Measurements from ENCODE around the gene YIF1B.

The YIF1B gene

DNA sequence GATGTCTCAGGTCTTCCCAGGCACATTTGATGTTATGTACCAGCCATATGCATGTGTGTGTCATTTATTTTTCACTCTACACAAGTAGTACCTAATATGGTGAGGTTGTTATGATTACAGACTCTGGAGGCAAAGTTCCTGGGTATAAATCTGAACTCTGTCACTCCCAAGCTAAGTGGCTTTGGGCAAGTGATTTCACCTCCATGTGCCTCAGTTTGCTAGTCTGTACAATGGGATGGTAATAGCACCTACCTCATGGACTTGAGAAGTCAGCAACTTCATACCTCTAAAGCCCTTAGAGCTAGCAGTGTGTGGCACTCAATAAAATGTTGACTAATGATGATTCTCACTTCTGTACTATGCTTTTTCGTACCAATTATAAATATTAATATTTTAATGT, 16.0 kb upstream of the YIF1B start:
- no peak for DNase-seq

DNA sequence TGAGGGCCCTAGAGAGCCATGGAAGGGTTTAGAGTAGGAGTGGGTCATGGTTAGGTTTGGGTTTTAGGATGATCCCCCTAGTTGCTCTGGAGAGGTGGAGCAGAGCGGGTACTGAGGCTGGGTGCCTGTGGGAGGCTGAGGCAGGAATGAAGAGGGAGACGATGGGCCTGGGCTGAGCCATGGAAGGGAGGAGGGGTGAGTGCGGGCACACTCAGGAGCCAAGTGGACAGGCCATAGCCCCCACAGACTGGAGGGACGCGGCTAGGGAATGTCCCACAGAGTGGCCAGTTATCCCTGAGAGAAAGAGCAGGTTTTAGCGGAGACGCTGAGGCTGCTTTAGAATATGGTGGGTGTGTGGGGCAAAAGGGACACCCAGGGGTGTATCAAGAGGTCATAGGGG, 13.9 kb upstream of the YIF1B start:
- no peak for DNase-seq

DNA sequence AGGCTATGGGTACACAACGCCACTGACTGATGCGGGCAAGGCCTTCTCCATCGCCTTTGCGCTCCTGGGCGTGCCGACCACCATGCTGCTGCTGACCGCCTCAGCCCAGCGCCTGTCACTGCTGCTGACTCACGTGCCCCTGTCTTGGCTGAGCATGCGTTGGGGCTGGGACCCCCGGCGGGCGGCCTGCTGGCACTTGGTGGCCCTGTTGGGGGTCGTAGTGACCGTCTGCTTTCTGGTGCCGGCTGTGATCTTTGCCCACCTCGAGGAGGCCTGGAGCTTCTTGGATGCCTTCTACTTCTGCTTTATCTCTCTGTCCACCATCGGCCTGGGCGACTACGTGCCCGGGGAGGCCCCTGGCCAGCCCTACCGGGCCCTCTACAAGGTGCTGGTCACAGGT, 10.8 kb upstream of the YIF1B start:
- no peak for DNase-seq

DNA sequence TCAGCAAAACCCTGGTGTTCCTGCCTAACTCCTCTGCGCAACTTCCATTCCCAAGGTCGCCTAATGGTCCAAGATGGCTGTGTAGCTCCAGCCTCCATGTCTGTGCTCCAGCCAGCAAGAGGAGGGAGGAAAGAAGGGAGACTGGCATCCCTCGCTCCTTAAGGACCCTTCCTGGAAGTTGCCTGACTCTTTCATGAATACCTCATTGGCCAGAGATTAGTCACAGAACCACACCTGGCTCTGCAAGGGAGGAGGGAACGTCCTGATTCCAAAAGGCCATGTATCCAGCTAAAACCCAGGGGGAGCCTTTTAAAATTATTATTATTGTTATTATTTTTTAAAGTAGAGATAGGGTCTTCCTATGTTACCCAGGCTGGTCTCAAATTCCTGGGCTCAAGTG, 8.7 kb upstream of the YIF1B start:
- no peak for DNase-seq

DNA sequence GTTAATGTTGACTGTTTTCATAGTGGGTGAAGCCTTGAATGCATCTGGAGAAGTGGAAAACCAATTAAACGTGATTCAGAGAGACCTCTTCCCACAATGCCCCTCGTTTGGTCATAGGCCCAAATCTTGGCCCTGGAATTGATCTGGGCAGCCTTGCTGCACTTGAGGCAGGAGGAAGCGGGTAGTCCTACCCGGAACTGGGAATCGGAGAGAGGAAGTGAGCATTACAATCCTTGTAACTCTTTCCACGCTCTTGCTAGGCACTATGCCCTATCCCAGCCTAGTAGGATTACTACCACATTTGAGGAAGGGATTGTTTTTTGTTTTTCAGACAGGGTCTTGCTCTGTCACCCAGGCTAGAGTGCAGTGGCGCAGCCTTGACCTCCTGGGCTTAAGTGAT, 7.5 kb upstream of the YIF1B start:
- DNase-seq, result no peak

DNA sequence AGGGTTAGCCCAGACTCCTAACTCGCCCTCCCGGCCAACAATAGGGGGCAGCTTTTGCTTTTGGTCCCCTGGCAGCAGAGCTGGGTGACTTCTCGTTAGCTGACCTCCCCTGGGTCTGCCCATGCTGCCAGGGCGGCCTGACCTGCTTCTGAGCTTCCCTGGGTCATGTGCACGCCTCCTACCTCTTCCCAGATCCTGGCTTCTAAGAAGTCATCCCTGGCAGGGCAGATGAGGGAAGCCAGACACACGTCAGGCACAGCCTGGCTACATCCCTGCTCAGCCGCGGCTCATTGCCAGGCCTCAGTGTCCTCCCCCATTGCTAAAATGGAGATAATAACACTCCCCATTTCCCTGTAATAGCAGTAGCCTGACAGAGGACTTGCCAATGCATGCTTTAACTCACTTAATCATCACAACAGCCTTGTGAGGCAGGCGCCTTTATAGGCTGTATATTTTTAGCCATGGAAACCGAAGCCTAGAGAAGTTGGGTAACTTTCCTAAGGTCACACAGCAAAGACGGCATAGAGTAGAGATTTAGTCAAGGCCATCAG, 6.0 kb upstream of the YIF1B start:
- DNase-seq, result no peak

DNA sequence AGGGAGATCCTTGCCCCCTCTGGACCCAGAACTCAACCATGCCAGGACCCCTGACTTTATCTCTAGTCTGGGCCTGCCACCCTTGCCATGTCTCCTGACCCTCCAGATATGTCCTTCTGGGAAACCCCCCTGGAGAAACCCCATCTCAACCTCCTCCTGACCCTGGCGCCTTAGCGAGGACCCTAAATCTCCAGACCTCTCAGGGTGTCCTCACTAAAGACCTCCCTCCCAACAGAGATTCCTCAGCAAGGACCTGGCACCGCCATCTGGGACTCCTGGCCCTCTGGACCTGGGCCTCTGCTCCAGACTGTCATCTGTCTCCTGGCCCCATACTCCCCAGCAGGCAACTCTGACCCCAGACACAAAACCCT, 5.2 kb upstream of the YIF1B start:
- no peak for DNase-seq

DNA sequence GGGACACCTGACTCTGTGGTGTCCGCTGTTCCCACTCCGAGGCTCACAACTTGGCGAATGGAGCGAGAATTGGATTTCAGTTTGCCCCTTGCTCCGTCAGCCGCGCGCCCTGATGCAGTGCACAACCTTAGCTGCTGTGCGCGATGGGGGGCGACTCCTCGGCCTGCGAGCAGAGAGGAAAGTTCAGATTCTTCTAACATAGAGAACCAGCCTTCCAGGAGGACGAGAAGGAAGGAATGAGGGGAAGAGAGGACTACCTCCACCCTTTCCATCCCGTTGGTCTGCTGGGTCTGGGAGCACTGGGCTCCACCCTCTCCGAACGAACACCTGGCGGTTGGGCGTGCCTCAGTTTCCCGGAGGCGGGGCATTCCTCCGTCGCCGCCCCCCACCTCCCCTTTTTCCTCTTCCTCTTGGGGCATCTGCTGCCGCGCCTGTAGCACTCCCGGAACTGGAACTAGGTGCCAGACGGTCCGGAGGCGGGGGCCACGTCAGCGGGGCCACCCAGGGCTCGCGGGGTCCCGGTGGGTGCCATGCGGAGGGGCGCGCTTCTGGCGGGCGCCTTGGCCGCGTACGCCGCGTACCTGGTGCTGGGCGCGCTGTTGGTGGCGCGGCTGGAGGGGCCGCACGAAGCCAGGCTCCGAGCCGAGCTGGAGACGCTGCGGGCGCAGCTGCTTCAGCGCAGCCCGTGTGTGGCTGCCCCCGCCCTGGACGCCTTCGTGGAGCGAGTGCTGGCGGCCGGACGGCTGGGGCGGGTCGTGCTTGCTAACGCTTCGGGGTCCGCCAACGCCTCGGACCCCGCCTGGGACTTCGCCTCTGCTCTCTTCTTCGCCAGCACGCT, 3.9 kb upstream of the YIF1B start, which contains the start of gene KCNK6:
KCNK6 (plus strand) TSS at position 425 of the 838 bp plus-strand sequence; CDS start at position 531, 106 bp downstream.
- peak; percentile 75 for DNase-seq

DNA sequence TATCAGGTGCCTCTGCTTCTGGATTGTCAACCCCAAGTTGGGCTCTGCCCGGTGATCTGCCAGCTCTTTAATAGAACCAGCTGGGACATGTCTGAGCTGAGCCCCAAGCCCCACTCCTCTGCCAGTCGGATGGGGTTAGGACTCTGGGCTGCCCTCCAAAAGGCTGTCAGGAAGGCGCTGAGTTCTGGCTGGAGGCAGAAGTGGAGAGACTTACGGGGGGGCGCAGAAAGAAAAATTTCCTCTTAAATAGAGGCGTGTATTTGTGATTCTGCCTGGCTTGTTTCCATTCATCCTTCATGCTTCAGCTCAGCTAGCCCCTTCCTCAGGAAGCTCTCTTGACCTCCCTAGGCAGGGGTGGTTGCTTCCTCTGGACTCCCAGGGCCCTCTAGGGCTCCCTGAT, 2.9 kb upstream of the YIF1B start:
- DNase-seq, result no peak

DNA sequence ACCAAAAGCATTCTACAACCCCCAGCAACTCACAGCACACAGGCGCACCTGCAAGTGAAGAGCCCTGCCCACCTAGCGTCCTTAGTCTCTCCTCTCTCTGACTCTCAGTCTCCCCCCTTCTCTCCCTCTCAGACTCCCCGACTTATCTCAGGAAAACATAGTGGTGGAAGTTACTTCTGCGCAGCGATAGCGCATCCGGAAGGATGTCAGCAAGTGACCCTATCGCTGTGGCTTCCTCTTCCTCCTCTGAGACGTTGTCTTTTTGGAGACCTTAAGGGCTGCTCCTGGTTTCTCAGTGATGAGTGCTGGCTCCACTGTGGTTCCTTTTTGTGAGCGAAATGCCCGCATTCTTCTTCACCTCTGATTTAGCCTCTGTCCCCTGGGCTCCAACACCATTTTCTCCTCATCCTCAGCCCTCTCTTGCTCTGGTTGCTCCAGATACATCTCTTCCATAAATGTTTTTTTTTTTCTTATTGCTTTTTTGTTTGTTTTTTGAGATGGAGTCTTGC, 1.4 kb upstream of the YIF1B start:
- DNase-seq, result no peak

DNA sequence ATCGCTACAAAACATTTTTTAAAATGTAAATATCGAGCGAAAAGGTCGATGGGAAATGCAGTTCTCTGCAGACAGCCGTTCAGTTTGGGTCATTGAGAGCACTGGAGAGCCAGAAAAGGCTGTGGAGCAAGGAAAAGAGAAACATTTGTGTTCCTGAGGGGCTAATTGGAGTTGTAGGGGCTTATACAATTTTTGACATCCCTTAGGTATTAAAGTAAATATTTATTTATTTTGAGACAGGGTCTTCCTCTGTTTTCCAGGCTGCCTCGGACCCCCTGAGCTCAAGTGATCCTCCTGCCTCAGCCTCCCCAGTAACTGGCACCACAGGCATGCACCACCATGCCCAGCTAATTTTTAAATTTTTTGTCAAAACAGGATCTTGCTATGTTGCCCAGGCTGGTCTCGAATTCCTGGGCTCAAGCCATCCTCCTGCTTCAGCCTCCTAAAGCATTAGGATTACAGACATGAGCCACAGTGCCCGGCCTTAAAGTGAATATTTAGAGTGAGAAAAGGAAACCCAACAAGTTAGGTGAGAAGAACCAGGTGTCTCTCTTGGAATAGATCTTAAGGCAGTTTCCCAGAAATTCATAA, 825 bp upstream of the YIF1B start:
- no peak for DNase-seq

DNA sequence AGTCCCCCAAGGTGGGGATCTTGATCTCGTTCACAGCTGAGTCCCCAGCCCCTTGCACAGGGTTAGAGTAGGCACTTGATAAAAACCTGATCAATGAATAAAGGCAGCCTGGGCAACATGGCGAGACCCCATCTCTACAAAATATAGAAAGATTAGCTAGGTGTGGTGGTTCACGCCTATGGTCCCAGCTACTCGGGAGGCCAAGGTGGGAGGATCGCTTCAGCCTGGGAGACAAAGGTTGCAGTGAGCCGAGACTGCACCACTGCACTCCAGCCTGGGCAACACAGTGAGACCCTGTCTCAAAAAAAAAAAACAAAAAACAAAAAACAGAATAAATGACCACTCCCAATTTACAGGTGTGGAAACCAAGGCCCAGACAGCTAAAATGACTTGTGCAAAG, 4.8 kb downstream of the YIF1B start:
- no peak for DNase-seq

DNA sequence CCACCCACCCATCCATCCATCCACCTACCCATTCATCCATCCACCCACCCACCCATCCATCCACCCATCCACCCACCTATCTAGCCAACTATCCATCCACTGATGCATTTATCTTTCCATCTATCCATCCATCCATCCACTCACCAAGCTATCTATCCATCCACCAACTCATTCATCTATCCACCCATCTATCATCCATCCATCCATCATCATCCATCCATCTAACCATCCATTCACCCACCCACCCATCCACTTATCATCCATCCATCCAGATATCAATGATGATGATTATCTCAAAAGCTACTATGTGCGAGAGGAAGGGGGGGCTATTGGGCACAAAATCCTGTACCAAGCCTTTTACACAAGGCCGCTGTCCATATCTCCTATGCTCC, 5.5 kb downstream of the YIF1B start:
- no peak for DNase-seq

DNA sequence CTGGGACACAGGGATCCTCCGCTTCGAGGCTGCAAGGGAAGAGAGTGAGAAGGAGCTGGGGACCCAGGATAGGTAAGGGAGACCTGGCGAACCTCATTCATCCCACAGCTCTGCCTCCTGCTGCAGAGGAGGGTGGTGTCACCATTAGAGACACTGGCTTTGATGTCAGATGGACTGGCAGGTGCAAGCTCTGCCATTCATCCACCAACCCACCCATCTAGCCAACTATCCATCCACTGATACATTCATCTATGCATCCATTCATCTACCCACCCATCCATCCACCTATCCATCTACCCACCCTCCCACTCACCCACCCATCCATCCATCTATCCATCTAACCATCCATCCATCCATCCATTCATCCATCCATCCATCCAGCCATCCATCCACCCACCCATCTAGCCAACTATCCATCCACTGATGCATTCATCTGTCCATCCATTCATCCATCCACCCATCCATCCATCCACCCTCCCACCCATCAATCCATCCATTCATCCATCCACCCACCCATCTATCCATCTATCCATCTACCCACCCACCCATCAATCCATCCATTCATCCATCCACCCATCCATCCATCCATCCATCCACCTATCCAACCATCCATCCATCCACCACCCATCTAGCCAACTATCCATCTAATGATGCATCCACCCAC, 6.0 kb downstream of the YIF1B start:
- DNase-seq, result no peak

DNA sequence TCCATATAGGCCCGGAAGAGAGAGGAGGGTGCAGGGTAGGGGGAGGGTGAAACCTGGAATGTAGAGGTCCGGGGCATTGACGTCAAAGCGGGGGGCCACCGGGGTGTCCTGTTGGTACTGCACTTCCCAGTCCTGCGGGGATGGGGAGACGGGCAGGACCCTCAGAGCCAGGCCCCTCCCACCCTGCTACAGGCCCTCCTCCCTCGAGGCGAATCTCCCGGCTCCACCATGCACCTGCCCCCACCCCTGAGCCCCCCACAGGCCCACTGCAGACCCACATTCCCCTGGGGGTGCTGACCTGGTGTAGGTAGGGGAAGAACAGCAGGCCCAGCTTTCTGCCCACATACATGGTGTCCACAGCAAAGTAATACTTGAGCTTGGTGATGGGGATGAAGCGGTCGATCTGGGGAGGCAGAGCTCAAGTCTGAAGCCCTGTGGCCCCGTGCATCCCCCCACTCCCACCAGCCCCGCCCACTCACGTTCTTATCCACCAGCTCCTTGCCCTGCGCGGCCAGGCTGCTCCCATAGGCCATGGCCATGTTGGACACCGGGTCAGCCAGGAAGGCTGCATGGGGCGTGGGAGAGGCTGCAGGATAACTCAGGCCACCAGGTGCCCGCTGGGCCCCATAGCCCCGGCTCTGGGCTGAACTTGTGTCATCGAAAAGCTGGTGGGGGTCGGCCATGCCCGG, 6.7 kb downstream of the YIF1B start:
- DNase-seq, result no peak

DNA sequence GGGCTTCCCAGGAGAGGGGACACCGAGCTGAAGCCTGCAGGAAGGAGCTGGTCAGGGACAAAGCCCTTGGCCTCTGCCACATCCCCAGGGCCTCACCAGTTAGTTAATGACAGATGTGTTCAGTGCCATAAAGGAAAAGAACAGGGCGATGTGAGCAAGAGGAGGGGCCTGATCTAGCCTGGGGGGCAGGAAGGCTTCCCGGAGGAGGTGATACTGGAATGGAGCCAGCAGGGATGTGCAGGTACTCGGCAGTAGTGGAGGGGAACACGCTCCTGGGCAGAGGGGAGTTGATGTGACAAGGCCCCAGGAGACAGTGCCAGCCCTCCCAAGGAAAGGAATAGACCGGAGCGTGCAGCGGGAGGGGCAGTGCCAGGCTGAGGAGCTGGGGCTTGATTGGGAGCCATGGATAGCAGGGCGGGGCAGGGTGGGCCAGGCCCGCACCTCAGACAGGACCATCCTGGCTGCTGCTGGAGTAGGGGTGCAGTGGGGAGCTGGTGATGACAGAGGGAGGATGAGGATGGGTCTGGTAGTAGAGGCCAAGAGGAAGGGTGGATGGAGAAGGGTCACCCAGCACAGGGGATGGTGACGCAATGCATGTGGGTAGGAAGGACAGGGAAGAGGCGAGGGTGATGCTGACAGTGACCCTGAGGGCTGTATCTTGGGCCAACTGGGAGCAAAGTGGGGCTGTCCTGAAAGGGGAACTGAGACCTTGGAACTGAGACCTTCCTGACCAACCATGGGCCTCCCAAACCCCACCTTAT, 7.6 kb downstream of the YIF1B start:
- no peak for DNase-seq

DNA sequence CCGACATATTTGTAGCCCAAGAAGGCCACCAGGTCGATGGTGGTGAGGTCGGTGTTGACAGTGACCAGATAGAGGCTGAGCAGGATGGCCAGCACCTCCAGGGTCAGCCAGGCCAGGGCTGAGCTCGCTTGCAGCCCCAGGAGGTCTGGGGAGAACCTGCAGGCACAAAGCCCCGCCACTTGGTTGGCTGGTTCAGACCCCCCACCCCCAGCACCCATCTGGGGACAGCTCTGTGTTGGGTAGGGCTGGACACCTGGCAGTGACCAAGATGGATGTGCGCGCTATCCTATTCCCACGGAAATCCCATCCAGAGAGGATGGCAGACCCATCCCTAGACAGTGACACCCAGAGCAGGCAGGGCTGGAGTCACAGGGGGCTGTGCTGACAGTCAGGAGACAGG, 8.2 kb downstream of the YIF1B start:
- no peak for DNase-seq

DNA sequence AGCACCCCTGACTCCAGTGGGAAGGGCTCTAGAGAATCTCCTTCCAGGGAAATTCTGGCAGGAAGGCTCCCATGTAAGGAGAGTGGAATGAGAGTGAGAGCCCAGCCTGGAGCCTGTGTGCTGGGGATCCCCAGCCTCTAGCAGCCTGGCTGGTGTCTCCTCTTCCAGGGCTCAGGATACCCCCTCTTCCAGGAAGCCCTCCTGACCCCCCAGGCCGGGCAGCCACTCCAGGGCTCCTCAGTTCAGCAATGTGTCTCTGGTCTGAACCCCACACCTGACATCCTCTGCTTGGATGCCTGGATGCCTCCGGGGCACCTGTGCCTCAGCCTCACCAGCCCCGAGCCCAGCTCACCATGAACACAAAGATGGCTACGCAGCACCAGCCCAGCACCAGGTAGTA, 8.7 kb downstream of the YIF1B start:
- no peak for DNase-seq

DNA sequence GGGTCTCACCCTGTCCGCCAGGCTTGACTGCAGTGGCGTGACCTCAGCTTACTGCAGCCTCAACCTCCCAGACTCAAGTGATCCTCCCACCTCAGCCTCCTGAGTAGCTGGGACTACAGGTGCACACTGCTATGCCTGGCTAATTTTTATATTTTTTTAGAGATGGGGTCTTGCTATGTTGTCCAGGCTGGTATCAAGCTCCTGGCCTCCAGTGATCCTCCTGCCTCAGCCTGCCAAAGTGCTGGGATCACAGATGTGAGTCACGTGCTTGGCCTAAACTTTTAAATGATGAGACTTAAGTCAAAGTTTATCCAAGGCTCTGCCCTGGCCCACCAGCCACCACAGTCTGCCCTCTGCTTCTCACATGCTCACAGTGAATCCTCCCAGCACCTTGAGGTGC, 9.5 kb downstream of the YIF1B start:
- DNase-seq, result no peak

DNA sequence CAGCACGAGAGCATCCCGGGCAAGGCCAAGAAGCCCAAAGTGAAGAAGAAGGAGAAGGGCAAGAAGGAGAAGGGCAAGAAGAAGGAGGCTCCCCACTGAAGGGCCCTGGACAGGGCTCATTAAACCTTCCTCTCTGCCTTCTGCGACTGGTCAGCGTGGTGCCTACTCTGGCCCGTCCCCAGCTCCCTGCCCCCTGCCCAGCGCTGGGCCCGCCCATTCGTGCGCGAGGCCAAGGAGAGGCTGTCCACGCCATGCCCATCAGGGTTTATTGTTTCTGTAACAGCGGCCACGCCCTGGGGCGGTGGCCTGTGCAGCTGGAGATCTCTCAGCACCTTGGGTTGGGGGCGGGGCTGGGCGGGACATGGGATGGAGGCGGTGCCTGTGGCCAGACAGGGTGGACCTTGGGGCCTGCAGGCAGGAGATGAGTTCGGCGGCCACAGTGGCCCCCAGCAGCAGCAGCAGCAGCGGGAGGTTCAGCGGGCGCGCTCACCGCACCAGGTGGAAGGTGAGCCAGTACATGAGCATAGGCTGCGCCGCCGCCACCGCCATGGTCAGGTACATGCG, 10.8 kb downstream of the YIF1B start:
- peak; percentile 60 for DNase-seq

DNA sequence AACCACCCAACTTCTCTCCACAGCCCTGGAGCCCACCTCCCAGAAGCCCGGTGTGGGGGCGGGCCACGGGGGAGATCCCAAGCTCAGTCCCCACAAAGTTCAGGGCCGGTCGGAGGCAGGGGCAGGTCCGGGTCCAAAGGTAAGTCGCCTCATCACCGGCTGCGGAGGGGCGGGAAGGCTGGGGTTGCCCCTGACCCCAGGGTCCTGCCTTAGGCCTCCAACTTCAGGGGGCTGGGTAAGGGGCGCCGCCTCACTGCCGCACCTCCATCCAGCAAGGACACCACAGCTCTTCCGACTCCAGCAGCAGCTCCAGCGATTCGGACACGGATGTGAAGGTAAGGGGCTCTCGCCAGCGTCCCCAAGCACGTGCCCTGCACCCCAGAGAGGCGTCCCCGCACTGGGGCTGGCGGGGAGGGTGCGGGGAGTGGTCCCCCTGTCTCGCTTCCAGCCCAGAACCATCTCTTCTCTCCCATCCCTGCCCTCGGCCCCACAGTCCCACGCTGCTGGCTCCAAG, 11.3 kb downstream of the YIF1B start:
- DNase-seq, result no peak
